Right ventricle myocardium inferior (tissue), 1 donor: ENCODE data around the gene CDPF1. TPM values are rescaled to one million over a fixed set of nuclear protein-coding genes. Genes with fewer than 3 reads are reported as not detected.
A peak's percentile ranks its signal among the peaks of the same experiment; 100 is the strongest.

Source experiments
- ATAC-seq: fragments of 200-7000 bp; cut with Tn5 transposase; one replicate; pipeline ENCODE4 v1.9.1; 2020; ENCODE audit warnings: mild to moderate bottlenecking, moderate library complexity
- DNase-seq: peaks from one replicate; pipeline ENCODE4 v3.0.0; 2021; ENCODE audit errors: missing footprints
- intact Hi-C: fragments of 100-400 bp; cut with DNase I; formaldehyde crosslinking; loops from one replicate; pipeline ENCODE4 v1.11.0; 2022
- total RNA-seq: library from RNA; stranded (reverse); fragmentation: NEBNext Ultra II Directional; extraction: Animal tissue kit (Norgen Biotek cat#: 25700); gene quantifications from one replicate; pipeline ENCODE4 v1.2.1, GENCODE V29; 2021
- donor health status: DM: no; HTN: yes; CAD: no; lungs with severe emphysema.

The CDPF1 gene
- total RNA-seq, 1 donor from 2014 or later, result 6.2 TPM

DNA sequence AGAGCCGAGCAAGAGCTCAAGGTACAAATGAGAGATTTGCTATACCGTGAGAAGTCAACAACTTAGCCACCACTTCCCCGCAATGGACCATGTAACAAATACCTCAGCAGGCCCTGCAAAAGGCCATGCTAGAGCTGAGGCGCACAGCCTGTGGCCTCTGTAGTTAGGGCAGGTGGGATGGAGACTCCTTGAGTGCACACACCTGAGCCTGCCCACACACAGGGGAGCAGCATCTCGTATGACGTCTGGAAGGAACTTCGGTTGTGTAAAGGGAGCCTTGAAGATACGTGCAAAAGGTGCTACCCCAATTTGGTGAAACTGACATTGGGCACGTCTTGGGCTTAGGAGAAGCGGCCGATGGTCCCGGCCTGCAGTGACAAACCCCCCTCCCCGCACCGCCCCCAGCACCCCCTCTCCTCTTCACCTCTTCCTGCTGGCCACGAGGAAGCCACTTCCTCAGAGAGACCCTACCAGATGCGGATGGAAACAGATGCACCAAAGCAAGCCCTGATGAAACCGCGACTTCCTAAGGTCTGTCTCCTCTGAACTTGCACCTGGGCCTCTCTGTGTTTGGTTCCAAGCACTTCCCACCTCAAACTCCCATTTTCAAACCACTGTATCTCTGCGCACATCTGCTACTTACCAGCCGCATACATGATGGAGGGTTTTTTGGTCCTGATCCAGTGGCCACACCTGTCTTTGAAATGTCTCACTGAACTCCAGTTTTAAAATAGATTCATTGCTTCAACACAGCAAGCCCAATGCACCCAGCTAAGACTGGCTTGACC, 10.6 kb downstream of the CDPF1 start:
- DNase-seq (no peak), ATAC-seq (no peak)
- intact Hi-C loops, result loop anchor here (5.0 to 10.0 kb wide), 2 partner anchors 42 to 85 kb away; partner anchors contain the start of gene PPARA

DNA sequence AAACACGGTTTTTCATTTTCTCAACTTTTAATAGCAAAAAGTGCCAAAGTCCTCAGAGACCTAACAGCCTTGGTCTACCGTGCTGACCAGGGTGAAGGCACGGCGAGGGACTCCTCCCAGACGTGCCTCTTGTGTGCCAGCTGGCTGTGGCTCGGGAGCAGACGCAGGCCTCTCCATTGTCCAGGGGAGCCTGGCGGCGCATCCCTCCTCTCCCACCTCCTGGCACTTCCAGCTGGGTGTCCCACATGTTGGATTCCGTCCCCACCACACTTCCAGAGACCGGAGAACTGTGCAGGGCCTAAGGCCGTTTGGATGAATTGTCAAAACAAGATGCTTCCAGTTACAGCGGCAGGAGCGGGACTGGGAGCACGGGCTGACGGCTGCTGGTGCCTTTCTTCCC, 11.6 kb downstream of the CDPF1 start:
- intact Hi-C loops, result no loop called here
- ATAC-seq, result peak; percentile 40
- DNase-seq, result no peak

DNA sequence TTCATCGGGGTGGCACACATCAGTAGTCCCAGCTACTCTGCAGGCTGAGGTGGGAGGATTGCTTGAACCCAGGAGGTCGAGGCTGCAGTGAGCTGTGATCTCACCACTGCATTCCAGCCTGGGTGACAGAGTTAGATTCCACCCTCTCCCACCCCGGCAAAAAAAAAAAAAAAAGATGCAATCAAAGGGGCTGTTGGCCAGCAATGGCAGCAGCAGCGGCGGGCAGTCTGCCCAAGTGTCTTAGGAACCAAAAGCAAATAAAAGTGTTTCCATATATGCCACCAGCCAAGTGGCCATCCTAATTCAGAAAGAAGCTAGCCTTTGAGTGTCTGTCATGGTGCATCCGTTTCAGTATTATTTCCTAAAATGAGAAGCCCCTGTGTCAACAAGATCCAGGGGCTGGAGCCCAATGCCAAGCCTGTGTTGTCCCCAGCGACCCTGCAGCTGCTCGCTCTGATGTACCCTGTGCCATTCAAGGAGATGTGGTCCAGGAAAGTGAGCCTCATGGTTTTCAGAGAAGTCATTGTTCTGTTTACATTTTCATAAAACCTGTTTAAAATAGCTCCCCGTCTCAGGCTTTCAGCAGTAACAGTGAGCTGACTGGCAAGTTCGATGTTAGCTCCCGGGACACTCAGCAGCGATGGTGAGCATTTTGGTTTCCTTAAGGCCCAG, 12.5 kb downstream of the CDPF1 start:
- intact Hi-C loops, result no loop called here
- DNase-seq (no peak), ATAC-seq (peak; percentile 53)

DNA sequence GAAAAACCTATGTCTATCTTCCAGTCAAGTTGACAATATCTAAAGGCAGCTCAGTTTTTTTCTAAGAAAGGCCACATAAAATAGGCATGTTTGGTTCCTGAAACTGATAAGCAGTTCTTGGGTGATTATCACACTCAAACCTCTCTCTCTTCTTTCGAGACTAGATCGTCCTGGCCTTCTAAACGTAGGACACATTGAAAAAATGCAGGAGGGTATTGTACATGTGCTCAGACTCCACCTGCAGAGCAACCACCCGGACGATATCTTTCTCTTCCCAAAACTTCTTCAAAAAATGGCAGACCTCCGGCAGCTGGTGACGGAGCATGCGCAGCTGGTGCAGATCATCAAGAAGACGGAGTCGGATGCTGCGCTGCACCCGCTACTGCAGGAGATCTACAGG, 15.1 kb downstream of the CDPF1 start:
- DNase-seq (no peak), ATAC-seq (no peak)
- intact Hi-C loops, result no loop called here

DNA sequence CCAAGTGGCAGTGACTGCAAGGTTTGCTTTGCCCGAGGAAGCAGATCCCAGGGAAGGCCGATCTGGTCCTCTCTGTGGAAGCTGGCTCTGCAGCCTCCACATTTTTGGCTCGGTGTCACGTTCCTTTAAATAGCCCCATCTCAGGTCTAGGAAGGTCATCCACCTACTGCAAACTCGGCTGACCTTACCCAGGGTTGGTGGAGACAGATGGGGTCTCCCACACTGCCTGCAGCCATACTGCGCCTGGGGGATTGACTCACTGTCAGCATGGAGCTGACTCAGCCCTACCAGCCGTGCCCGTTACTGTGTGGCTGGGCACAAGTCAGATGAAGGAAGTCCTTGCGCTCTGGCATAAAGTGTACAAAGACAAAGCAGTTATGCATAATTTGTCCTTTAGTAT, 16.9 kb downstream of the CDPF1 start:
- intact Hi-C loops, result no loop called here

DNA sequence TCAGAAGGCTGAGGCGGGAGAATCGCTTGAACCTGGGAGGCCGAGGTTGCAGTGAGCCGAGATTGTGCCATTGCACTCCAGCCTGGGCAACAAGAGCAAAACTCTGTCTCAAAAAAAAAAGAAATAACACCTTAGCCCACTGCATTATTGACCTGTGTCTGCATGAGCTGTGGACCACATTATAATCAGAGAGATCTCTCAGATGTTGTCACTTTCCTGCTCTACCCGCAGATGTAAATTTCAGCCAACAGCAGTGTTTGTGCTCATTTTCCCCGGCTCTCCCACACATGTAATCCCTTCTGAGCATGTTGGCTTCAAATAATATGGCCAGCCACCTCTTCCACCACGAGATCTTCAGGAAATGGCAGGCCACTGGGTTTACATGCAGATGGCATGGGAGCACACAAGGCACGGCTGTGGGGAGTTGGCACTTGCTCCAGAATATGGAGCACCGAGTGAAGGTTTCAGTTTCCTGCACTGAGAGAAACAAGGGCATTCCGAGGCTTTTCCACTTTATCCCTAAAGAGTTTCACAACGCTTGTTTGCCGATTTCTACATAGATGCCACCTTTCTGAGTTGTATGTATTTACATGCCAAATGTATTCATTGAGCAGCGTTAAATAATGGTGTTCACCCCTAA, 19.7 kb downstream of the CDPF1 start:
- no peak for DNase-seq
- intact Hi-C loops, result no loop called here
- no peak for ATAC-seq

More for the DNA sequence above, 16.9 kb downstream of the CDPF1 start:
- ATAC-seq (peak; percentile 80), DNase-seq (no peak)

DNA sequence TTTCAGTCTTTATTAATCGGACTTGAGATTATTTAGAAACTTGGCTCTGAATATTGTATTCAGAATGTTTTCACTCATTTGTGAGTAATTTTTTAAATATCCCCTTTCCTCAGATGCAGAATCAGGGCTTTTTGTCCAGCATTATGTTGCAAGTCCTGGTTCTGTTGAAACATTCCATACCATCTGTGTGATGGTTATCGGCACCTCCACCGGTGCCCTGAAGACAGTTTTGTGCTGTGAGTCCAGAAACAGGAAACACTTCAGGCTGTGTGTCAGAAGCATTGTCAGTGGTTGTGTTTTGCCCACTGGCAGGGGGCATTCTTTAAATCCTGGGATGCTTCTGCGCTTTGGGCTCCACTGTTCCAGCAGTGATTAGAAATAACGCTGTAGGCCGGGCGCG, 20.4 kb downstream of the CDPF1 start:
- ATAC-seq (no peak), DNase-seq (no peak)
- intact Hi-C loops, result no loop called here

DNA sequence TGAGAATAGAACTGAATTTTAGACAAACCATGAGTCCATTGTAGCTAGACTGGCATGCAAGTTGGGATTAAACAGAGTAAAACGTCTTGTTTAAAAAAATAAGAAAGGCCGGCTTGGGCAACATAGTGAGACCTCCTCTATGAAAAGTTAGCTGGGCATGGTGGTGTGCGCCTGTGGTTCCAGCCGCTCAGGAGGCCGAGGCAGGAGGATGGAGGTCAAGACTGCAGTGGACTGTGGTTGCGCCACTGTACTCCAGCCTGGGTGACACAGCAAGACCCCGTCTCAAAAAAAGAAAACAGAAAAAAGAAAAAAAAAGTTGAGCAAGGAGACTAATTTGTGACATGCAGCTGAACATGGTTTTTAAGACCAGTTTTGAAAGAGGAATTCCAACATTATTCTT, 23.5 kb downstream of the CDPF1 start:
- intact Hi-C loops, result no loop called here
- DNase-seq (no peak), ATAC-seq (no peak)

DNA sequence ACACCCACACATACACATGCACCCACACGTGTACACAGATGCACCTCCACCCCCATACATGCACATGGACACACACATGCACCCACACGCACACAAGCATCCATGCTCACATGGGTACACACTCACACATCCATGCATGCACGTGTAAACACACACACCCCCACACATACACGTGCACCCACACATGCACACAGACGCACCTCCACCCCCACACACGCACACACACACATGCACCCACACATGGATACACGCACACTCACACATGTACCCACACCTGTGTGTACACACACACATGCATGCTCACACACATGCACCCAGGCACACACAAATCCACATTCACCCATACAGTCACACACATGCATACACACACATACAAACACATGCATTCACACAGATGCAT, 24.5 kb downstream of the CDPF1 start:
- ATAC-seq, result no peak
- DNase-seq, result no peak
- intact Hi-C loops, result no loop called here

DNA sequence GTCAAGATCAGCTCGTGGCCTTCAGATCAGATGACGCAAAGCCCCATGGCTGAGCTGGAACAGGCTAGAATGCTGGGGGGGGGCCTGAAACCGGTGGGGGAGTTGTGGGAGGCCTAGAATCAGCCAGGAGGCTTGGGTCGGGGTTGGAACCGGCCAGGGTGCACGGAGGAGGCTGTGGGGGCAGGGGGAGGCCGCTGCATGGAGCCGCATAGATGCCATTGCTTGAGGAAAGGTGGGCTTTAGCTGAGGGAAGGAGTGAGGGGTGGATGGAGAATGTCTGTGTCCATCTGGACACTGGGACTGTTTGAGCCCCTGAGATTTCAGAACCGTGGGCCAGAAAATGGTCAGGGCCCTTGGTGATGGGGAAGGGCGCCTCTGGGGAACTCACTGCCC, 25.2 kb downstream of the CDPF1 start:
- DNase-seq (no peak), ATAC-seq (no peak)
- intact Hi-C loops, result no loop called here

DNA sequence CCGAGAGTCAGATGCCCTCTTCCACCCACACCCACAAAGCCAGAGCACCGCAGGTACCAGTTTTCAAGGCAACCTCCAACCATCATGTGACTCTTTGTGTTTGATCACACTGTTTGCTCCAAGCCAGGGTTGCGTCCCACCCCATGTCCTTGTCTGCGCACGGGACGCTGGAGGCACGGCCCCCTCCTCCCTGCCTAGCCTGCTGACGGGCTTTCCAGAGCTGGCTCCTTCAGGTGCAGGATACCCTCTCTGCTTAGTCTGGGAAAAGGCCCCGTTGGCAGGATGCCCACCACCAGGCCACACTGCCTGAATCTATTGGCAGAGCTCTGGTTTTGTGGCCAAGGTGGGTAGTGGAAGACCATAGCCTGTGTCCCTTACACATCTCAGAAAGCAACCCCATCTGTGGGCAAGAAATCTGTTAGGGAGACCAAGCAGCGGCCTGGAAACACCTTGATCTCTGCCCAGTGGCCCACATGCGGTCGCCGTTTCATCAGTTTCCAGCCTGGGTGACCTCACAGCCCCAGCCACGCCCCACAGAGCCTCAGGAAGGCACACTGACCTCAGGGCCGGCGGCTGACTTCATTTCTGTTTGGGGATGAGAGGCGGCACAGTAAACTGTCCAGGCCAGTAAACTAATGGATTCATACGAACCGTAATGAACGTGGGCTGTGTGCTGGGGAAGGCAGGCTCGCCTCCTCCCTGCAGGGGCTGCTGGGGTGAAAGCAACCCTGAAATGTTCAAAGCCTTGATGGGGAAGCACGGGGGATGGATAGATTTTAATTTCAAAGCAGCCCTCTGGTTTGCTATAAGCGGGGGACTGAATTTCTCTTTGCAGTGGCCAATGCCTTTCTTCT, 25.8 kb downstream of the CDPF1 start:
- ATAC-seq (no peak), DNase-seq (no peak)
- intact Hi-C loops, result no loop called here

DNA sequence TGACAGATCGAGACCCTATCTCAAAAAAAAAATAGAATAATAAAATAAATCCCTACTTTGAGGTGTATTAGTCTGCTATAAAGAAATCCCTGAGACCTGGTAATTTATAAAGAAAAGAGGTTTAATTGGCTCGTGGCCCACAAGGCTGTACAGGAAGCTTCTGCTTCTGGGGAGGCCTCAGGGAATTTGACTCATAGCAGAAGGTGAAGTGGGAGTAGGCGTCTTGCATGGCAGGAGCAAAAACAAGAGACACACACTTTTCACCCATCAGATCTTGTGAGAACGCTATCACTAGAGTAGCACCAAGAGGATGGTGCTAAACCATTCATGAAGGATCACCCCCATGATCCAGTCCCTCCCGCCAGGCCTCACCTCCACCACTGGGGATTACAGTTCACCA, 29.2 kb downstream of the CDPF1 start:
- intact Hi-C loops, result no loop called here
- ATAC-seq (no peak), DNase-seq (no peak)

DNA sequence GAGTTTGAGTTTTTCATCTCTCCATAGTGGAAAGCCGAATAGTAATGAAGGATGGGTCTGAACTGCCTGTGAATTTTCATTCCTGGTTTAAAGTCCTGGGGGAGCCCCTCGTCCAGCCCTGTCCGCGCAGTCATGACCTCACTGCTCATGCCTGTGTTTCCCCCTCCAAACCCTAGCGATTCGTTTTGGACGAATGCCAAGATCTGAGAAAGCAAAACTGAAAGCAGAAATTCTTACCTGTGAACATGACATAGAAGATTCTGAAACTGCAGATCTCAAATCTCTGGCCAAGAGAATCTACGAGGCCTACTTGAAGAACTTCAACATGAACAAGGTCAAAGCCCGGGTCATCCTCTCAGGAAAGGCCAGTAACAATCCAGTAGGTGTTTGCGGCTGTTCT, 30.5 kb downstream of the CDPF1 start:
- no peak for ATAC-seq
- intact Hi-C loops, result no loop called here

DNA sequence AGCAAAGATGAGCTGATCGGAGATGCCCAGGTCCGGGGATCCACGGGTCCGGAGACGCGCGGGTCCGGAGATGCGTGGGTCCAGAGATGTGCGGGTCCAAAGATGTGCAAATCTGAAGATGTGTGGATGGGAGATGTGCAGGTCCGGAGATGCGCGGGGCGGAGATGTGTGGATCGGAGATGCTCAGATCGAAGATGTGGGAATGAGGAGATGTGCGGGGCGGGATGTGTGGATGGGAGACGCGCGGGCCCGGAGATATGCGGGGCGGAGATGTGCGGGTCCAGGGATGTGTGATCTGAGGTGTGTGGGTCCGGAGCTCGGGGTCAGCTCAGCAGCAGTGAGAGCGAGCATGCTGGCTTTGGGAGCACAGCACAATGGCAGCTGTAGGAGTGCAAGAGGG, 35.5 kb downstream of the CDPF1 start:
- intact Hi-C loops, result no loop called here
- ATAC-seq, result no peak
- DNase-seq, result no peak

More for the DNA sequence above, 30.5 kb downstream of the CDPF1 start:
- DNase-seq, result no peak

DNA sequence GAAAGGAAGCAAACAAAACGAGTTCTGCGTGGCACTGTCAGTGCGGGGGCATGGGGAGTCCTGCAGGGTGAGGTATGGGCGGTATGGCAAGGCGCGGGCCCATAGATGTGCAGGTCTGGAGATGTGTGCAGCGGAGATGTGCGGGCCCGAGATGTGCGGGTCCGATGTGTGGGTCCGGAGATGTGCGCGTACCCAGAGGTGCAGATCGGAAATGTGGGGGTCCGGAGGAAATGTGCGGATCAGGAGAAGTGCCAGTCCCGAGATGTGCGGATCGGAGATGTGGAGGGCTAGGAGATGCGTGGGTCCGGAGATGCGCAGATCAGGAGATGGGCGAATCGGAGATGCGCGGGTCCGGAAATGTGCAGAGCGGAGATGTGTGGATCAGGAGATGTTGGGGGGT, 35.9 kb downstream of the CDPF1 start:
- no peak for ATAC-seq
- intact Hi-C loops, result no loop called here
- DNase-seq, result no peak

DNA sequence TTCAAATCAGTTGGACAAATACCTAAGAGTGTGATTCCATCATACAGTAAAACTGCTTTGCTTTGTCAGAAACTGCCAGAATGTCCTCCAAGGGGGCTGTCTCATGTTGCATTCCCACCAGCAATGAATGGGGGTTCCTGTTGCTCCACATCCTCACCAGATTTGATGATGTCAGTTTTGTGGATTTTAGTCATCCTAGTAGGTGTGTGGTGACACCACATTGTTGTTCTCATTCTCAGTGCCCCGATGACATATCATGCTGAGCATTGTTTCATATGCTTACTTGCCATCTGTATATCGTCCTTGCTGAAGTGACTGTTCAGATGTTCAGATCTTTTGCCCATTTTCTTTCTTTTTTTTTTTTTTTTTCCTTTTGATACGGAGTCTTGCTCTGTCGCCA, 37.0 kb downstream of the CDPF1 start:
- DNase-seq (no peak), ATAC-seq (no peak)
- intact Hi-C loops, result no loop called here

DNA sequence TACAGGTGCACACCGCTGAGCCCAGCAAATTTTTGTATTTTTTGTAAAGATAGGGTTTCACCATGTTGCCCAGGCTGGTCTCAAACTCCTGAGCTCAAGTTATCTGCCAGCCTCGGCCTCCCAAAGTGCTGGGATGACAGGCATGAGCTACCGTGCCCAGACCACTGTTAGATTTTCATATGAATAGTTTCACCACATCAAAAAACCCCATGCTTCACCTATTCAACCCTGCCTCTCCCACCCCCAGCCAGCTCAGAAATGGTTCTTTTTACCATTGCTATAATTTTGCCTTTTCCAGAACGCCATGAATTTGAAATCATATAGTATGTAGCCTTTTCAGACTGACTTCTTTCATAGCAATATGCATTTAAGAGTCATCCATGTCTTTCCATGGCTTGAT, 37.9 kb downstream of the CDPF1 start:
- DNase-seq (no peak), ATAC-seq (no peak)
- intact Hi-C loops, result no loop called here

DNA sequence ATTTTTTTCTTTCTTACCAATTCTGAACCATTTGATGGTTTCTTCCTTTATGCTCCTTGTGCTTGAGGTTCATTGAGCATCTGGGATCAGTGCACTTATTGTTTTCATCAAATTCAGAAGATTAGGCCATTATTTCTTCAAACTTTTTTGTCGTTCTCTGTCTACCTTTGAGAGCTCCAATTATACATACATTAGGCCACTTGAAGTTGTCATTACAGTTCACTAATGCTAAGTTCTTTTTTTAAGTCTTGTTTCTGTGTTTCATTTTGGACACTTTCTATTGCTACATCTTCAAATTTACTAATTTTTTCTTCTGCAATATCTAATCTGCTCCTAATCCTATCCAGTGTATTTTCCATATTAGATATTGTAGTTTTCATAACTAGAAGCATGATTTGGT, 40.8 kb downstream of the CDPF1 start:
- intact Hi-C loops, result no loop called here
- DNase-seq (no peak), ATAC-seq (no peak)

DNA sequence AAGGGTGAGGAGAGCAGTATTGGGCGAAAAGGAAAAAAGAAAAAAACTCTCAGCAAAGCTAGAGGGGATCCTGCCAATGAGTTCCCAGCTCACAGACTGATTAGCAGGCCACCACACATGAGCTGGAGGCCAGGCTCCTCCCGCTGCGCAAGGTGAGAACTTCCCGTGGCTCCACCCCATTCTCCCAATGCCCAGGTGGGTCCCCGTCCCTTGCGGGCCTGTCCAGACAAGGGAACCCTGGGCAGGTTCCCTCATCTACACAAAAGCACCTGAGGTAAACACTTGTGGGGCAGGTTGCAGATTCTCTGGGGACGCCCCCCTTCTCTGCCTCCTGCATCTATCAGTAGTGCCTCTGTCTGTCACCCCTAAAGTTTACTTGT, 46.5 kb downstream of the CDPF1 start:
- ATAC-seq (no peak), DNase-seq (no peak)
- intact Hi-C loops, result no loop called here
